Right atrium auricular region (tissue), 2 donors: ENCODE results near the gene NKAIN4. TPM values are rescaled to one million over a fixed set of nuclear protein-coding genes. Genes with fewer than 3 reads are reported as not detected.
A peak's percentile ranks its signal among the peaks of the same experiment; 100 is the strongest.

Experiments used
- DNase-seq: peaks from one replicate; pipeline ENCODE4 v3.0.0-alpha.2; 2019; ENCODE audit warnings: low spot score
- H3K27ac ChIP-seq, 2 donors: fragments of 200-600 bp; sonication (generic); 1 replicate in 1 of 2; 2 replicates in 1 of 2; pipeline ENCODE4 v1.5.1; 2016 to 2019
- H3K27me3 ChIP-seq, 2 donors: fragments of 200-600 bp; sonication (generic); one replicate each; pipeline versions ENCODE4 v1.5.1 to v1.6.0; 2017 to 2019
- H3K36me3 ChIP-seq: fragments of 200-600 bp; sonication (generic); one replicate; pipeline ENCODE4 v1.5.1; 2016
- H3K4me1 ChIP-seq, 2 donors: fragments of 200-600 bp; sonication (generic); one replicate each; pipeline versions ENCODE4 v1.5.1 to v1.6.0; 2017 to 2019
- H3K4me3 ChIP-seq, 2 donors: fragments of 200-600 bp; sonication (generic); 1 replicate in 1 of 2; 2 replicates in 1 of 2; pipeline ENCODE4 v1.5.1; 2017 to 2019; ENCODE audit warnings: mild to moderate bottlenecking in 1 of 2, moderate library complexity in 1 of 2
- H3K9me3 ChIP-seq, 2 donors: fragments of 200-600 bp; sonication (generic); one replicate each; pipeline ENCODE4 v1.5.1; 2019
- total RNA-seq, 2 donors: library from RNA; depleted of rRNA; stranded (reverse); fragments of >200 nt; gene quantifications; one replicate each; pipeline ENCODE4 v1.1.0, GENCODE V29; 2016
- TF ChIP-seq, protein P1 (sequence below), 2 donors: fragments of 200-600 bp; sonication (generic); IDR thresholded peaks; one replicate each; pipeline ENCODE4 v1.5.1; 2019; ENCODE audit warnings: antibody characterized with exemption in 2 of 2

The NKAIN4 gene
- total RNA-seq, 2 donors from 2014 or later = not detected

DNA sequence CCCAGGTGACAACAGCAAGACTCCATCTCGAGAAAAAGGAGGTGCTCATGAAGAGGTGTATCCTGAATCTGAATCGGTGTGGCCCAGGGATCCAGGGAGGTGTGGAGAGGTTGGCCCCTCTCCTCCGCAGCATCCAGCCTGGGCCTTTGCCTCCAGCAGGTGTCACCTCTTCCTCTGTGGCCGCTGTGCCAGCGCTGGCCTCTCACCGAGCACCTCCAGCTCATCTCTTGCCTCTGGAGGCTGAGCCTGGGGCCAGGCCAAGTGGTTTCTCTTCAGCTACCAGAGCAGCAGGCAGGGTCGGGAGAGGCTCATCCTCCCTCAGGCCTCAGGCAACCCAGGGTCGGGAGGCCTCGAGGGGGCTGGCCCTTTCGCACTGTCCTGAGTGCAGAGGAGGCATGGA lies 37.5 kb upstream of the NKAIN4 start:
- H3K4me3 ChIP-seq = no peak overlapping the region
- TF ChIP-seq, protein P1, sequence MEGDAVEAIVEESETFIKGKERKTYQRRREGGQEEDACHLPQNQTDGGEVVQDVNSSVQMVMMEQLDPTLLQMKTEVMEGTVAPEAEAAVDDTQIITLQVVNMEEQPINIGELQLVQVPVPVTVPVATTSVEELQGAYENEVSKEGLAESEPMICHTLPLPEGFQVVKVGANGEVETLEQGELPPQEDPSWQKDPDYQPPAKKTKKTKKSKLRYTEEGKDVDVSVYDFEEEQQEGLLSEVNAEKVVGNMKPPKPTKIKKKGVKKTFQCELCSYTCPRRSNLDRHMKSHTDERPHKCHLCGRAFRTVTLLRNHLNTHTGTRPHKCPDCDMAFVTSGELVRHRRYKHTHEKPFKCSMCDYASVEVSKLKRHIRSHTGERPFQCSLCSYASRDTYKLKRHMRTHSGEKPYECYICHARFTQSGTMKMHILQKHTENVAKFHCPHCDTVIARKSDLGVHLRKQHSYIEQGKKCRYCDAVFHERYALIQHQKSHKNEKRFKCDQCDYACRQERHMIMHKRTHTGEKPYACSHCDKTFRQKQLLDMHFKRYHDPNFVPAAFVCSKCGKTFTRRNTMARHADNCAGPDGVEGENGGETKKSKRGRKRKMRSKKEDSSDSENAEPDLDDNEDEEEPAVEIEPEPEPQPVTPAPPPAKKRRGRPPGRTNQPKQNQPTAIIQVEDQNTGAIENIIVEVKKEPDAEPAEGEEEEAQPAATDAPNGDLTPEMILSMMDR (IDR thresholded peaks at IDR 0.05) = no peak
- no peak overlapping the region for H3K27ac ChIP-seq
- no peak for DNase-seq
- H3K27me3 ChIP-seq = peaks cover 0 to 11% of the 10 kb centered on the region in 2 donors
- peaks cover 0 to 13% of the 10 kb centered on the region in 2 donors for H3K4me1 ChIP-seq
- H3K36me3 ChIP-seq = peaks cover 18% of the 10 kb centered on the region
- no peaks in the 10 kb centered on the region for H3K9me3 ChIP-seq

DNA sequence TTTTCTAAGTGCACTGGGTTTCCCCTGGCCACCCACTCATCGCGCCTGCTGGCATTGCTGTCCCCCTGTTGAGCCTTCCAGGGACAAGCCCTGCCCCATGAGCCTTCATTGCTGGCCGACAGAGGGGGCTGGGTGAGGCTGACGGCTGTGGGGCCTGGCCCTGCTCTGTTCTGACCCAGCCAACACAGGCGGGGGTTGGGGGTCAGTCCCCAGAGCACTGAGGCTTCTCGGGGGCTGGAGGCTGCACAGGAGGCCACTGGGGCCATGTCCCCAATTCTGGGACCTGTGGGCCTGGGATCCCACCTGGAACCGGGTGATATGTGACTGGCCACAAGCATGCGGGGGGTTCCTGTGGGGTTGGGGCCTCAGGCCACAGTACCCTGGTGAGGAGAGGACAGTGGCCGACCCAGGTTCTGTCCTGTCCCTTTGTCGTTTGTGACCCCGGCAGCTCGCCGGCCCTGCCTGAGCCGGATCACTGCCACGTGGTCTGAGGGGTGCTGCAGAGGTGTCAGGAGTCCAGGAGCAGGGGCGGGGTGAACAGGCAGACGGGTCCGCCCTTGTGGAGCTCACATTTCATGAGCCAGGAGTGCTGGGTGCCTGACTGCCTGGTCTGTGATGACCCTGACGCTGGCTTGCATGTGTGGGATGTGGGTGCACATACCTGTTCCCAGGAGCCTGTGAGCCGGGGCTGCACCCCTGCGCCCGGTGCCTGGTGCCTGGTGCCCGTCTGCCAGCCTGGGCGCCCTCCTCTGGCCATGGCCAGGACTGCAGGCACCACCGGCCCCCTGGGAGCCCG lies 36.6 kb upstream of the NKAIN4 start:
- no peak for DNase-seq
- Histone ChIP-seq H3K36me3 (peaks cover 27% of the 10 kb centered on the region), H3K4me1 (peaks cover 0 to 13% of the 10 kb centered on the region in 2 donors), H3K4me3 (no peak overlapping the region), H3K27me3 (peaks cover 0 to 7% of the 10 kb centered on the region in 2 donors), H3K27ac (no peak overlapping the region), H3K9me3 (no peaks in the 10 kb centered on the region)
- TF ChIP-seq, protein P1 (IDR thresholded peaks at IDR 0.05) = peak; percentile 63 to 68

- Histone ChIP-seq H3K36me3 (peaks cover 34% of the 10 kb centered on the region), H3K4me3 (no peak overlapping the region), H3K27me3 (peaks cover 0 to 7% of the 10 kb centered on the region in 2 donors), H3K27ac (no peak overlapping the region), H3K9me3 (no peaks in the 10 kb centered on the region), H3K4me1 (peaks cover 0 to 13% of the 10 kb centered on the region in 2 donors)
- TF ChIP-seq, protein P1 (IDR thresholded peaks at IDR 0.05) = no peak
- DNase-seq = no peak
Measured at GRCh38 chr20:63290136-63290676, 35.9 kb upstream of the NKAIN4 start.

- no peak overlapping the region for H3K27ac ChIP-seq
- no peaks in the 10 kb centered on the region for H3K9me3 ChIP-seq
- peaks cover 0 to 13% of the 10 kb centered on the region in 2 donors for H3K4me1 ChIP-seq
- no peak overlapping the region for H3K4me3 ChIP-seq
- peaks cover 36% of the 10 kb centered on the region for H3K36me3 ChIP-seq
- no peak for DNase-seq
- TF ChIP-seq, protein P1 (IDR thresholded peaks at IDR 0.05) = no peak
- H3K27me3 ChIP-seq = peaks cover 0 to under 1% of the 10 kb centered on the region in 2 donors
Measured at GRCh38 chr20:63289311-63290135, 35.3 kb upstream of the NKAIN4 start.

DNA sequence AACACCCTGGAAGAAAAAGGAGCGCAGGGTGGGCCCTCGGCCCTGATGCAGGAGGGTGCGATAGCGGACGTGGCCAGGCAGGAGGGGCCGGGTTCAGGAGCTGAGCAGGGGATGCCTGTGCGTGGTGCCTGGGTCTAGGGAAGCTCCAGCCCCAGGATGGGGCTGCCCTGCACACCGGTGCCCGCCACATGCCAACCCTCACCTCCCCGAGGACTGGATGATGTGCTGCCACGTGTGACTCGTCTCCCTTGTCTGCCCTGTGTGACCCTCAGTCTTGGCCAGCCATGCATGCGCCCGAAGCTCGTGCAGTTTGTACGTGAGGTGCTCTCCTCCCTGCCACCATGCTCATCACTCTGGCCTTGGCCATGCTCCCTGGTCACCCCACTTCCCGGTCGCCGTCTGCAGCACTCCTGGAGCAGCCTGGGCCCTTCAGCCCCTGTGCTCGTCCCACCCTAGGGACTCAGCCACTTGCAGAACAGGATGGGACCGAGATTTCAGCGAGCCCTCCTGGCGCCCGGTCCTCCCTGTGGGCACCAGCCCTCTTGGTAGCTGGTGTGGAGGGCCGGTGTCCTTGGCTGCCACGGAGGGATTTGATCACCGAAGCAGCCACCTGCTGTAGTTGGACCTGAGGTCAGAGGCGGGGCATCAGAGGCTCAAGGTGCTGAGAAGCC lies 34.5 kb upstream of the NKAIN4 start:
- Histone ChIP-seq H3K36me3 (peaks cover 37% of the 10 kb centered on the region), H3K4me3 (no peak overlapping the region), H3K9me3 (no peaks in the 10 kb centered on the region), H3K4me1 (peaks cover 0 to 13% of the 10 kb centered on the region in 2 donors), H3K27me3 (no peaks in the 10 kb centered on the region), H3K27ac (no peak overlapping the region)
- TF ChIP-seq, protein P1 (IDR thresholded peaks at IDR 0.05) = no peak
- no peak for DNase-seq
